GM19328 (cell line): ENCODE results near the gene TMEM39B.
"Not testable (repeated sequence)": the region's sequence is repeated elsewhere in the genome, so short reads cannot be mapped to it uniquely, and the experiment has no call there.

Source experiments
- ATAC-seq: cut with Tn5 transposase; IDR thresholded peaks from one replicate; pipeline ENCODE4 v1.9.1; 2021; ENCODE audit warnings: mild to moderate bottlenecking, moderate library complexity; ENCODE audit not compliant: unreplicated experiment

TMEM39B gene

GRCh38 chr1:32072622-32073298, at the start of gene TMEM39B:
TSS of gene TMEM39B (plus strand) at chr1:32072939. CDS start at chr1:32073048, 109 bp downstream.
- peak; percentile 74 for ATAC-seq

DNA sequence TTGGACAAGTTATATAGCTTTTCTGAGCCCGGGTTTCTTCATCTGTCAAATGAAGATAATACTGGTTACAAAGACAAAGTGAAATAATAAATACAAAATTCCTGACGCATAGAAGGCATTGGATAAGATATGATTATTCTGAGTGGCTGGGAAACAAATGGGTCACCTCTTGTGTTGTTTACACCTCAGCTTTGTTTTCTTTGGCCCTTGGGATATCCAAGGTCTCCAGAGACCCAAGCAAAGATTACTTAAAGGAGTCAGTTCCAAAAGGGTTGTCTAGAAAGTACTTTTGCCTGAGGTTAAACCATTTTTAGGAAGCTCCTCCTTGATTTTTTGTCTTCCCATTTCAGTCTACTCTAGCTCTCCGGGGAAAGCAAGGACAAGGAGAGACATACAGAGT, 49.4 kb upstream of the TMEM39B start:
- ATAC-seq, result no peak

DNA sequence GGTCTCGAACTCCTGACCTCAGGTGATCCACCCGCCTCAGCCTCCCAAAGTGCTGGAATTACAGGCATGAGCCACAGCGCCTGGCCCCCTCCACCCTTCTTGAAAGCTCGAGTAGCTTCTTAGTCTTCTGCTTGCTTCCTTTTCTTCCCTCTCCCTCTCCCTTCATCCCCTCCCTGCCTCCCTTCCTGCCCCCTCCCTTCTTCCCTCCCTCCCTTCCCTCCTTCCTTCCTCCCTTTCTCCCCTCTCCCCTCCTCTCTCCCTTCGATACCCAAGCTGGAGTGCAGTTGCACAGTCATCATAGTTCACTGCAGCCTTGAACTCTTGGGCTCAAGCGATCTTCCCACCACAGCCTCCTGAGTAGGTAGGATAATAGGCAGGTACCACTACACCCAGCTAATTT, 47.2 kb upstream of the TMEM39B start:
- ATAC-seq, result no peak

- no peak for ATAC-seq
Measured at GRCh38 chr1:32028746-32029145, 44.0 kb upstream of the TMEM39B start.

- ATAC-seq, result no peak
Measured at GRCh38 chr1:32031578-32032274, 41.0 kb upstream of the TMEM39B start.

DNA sequence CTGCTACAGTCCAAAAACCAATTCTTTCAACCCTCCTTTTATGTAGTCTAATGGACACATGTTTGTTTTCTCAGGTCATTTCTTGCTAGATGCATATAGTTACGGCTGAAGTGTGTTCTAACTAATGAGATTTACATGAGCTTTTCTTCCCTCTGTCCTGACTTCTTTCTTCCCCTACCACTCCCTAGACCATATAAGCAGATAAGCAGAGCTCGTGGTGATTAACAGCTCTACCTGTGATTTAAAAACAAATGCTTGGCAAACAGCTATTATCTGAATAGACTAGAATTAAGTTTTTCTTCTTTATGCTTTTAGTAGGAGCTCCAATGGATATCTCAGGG, 40.5 kb upstream of the TMEM39B start:
- ATAC-seq, result no peak

DNA sequence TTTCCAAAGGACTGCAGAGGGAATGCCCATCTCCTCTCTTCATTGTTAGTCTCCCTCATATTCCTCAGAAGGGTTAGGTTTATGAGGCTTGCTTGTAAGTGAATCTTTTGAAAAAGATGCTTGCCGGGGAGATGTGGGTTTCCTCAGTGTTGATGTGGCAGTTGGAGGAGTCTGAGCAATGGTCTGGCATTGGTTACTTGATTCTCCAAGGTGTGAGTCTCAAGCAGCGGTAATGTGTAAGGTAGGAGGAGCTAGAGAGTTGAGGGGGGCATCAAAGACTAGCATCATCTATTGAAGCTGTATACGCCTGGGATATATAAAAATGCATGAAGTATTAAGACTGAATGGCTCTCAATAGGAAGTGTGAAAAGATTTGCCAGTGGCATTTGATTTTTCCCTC, 37.6 kb upstream of the TMEM39B start:
- no peak for ATAC-seq

- ATAC-seq, result no peak
Measured at GRCh38 chr1:32040711-32041110, 32.0 kb upstream of the TMEM39B start.

DNA sequence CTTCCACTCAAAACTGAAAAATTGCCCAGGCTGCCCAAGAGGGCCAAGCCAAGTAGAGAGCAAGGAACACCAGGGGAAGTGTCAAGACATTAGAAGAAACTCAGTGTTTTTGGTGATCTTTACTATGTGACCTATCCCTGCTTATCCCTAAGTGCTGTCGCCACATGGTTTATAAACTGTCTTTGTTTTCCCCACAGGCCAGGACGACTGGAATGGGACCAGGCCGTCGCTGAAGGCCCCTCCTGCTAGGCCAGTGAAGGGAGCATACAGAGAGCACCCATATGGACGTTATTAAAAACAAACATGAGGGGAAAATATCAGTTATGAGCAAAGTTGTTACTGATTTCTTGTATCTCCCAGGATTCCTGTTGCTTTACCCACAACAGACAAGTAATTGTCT, 30.4 kb upstream of the TMEM39B start:
- no peak for ATAC-seq

DNA sequence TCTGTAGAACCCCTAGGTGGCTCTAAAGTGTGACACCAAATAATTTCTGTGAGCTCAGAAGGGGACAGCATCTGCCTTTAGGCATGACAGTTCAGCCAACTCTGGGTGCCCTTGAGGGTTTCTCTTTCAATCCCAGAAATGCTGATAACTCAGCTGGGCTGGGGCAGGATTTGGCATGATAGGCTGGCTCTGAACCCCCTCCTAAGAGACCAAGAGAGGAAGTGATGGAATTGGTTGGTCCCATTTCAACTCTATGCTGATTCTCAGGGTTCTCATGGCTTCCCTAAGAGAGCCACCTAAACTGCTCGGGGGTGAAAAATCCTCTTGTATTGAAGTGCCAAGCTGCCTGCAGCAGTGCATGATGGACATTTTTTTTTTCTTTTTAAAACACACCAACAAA, 28.5 kb upstream of the TMEM39B start:
- ATAC-seq, result no peak

DNA sequence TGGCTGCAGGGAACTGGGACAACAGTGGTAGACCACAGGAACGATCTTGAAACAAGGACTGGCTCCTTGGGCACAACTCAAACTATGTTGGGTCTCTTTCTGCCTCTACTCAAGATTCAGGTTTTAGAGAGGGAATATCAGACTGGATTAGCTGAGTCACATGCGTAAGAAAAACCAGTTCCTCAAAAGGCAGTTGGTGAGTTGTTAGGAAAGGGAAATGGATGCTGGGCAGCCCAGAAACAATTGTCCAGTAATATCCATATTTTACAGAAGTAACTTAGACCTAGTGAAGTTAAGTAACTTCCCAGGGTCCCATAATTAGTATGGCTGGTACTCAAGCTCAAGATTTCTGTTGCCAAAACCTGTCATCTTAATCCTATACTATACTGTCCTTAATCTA, 27.0 kb upstream of the TMEM39B start:
- ATAC-seq, result no peak

- ATAC-seq, result no peak
Measured at GRCh38 chr1:32047701-32048100, 25.0 kb upstream of the TMEM39B start.

DNA sequence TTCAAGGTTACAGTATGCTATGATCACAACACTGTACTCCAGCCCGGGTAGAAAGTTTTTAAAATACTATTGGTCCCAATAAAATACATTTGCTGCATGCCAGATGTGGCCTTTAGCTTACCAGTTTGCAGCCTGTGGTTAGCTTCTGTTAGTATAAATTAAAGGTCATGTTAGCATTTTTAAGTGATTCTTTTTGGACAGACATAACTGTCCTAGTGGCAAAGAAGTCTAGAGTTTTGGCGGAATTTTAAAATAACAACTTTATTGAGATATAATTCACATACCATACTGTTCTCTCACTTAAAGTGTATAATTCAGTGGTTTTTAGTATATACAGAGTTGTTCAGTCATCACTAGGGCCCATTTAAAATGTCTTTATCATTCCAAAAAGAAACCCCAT, 24.3 kb upstream of the TMEM39B start:
- no peak for ATAC-seq

DNA sequence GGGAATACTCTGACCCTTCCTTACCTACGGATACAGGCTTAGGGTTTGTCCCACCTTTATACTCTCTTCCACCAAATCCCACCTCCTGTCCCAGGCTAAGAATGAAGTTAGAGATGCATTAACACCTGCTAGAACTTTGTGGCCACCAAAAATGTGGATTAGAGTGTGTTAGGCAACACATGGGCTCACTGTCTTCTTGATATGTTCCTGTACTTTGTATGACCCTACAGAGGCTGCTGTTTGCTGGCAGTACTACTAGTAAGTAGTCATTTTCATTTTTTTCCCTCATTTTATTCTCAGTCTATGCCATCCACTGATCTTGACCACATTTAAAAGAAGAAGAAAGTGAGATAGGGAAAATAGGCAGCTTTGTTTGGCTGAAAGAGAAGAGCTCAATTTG, 21.0 kb upstream of the TMEM39B start:
- ATAC-seq, result no peak

GRCh38 chr1:32052887-32053286, 19.9 kb upstream of the TMEM39B start:
- no peak for ATAC-seq

GRCh38 chr1:32055416-32055815, 17.3 kb upstream of the TMEM39B start:
- ATAC-seq, result no peak

DNA sequence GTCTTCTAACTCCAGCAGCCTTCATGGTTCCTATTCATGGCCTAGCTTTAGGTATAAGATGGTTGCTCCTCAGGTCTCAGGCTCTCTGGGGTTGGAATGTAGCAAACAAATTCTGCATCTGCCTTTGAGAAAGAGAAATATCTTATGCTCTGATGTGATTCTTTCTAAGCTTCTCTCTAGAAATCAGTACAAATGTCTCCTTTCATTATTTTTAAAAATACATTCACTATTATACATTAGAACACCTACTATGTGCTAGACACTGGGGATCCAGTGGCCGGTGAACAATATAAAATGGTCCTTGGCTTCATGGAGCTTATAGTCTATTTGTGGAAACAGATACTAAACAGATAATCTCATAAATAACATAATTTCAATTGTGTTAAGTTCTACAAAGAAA, 16.1 kb upstream of the TMEM39B start:
- ATAC-seq, result no peak

GRCh38 chr1:32060914-32061313, 11.8 kb upstream of the TMEM39B start:
- ATAC-seq, result no peak

GRCh38 chr1:32062867-32063230, 9.9 kb upstream of the TMEM39B start:
- ATAC-seq, result no peak

DNA sequence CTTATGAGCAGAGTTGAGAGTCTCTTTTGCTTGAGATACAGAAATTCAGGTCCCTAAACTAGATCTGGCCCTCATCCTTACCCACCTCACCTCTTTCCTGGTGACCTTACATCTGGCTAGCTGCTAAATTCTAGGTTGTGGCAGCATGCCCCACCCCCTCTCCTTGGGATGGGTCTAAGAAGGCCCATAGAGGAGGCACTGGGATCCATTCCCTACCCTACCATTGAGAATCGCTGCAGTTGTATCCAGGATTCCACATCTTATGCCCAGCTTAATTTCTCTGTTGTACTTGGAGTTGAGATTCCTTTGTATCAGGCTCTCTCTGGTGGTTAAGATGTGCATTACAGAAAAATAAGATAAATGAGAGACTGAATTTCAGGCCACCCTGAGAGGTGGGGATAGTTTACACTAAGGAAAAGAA, 9.5 kb upstream of the TMEM39B start:
- no peak for ATAC-seq

DNA sequence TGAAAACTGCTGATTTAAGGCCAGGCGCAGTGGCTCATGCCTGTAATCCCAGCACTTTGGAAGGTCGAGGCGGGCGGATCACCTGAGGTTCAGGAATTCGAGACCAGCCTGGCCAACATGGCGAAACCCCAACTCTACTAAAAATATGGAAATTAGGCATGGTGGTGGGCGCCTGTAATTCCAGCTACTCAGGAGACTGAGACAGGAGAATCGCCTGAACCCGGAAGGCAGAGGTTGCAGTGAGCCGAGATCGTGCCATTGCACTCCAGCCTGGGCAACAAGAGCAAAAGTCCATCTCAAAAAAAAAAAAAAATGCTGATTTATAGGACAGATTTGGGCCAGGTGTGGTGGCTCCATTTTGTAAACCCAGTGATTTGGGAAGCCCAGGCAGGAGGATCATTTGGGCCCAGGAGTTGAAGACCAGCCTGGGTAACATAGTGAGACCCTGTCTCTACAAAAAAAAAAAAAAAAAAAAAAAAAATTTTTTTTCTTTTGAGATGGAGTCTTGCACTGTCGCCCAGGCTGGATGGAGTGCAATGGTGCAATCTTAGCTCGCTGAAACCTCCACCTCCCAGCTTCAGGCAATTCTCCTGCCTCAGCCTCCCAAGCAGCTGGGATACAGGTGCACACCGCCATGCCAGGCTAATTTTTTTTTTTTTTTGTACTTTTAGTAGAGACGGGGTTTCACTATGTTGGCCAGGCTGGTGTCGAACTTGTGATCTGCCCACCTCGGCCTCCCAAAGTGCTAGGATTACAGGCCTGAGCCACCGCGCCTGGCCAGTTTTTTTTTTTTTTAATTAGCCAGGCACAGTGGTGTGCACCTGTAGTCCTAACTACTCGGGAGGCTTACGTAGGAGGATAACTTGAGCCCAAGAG, 6.9 kb upstream of the TMEM39B start:
- not testable (repeated sequence) for ATAC-seq

- ATAC-seq, result no peak
Measured at GRCh38 chr1:32066489-32066873, 6.3 kb upstream of the TMEM39B start.
